ENCODE results near the gene MTMR6.

The MTMR6 gene

DNA sequence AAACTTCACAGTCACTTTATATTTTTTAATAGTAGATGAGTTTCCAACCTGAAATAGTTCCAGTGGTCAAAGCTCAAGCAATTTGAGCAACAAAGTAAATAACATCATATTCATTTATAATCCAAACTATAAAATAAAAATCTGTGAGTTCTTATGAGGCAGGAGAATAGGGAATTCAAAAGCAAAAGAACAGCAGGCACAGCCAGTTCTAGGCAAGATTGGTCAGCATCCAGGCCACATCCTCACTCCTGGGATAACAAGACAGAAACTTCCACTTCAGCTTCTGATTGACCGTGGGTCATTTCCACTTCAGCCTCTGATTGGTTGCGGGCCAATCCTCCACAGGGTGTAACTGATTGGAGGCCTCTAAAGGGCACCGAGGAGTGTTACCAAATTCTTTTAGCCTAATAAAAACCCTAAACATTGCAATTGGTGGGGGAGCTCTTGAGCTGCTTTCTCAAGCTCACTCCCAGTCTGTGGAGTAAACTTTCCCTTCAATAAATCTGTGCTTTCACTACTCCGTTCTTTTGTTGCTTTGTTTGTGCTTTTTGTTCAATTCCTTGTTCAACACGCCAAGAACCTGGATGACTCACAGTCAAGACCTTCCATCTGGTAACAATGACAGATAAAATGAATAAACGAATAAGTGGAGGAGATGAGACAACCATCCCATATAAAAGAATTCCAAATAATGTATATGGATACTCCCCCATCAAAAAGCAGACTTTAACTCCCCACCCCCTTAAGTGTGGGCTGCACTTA, 72.6 kb downstream of the MTMR6 start:
- DNase-seq: no peak

DNA sequence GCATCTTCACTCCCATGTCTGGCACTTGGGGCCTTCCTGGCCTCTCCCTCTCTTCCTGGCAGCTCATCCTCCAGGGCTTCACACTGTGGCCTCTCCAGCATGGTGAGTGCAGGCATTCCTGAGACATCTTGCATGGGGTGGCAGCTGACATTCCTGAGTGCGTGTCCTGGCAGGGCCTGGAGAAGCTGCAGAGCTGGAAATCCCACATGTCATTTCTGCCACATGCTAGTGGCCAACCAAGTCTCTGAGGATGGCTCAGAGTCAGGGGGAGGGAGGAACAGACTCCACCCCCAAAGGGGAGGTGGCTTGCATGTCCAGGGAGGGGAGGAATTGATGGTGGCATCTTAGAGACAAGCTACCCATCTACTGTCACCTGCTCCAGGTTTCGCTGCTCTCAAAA, 73.6 kb downstream of the MTMR6 start:
- DNase-seq: no peak

DNA sequence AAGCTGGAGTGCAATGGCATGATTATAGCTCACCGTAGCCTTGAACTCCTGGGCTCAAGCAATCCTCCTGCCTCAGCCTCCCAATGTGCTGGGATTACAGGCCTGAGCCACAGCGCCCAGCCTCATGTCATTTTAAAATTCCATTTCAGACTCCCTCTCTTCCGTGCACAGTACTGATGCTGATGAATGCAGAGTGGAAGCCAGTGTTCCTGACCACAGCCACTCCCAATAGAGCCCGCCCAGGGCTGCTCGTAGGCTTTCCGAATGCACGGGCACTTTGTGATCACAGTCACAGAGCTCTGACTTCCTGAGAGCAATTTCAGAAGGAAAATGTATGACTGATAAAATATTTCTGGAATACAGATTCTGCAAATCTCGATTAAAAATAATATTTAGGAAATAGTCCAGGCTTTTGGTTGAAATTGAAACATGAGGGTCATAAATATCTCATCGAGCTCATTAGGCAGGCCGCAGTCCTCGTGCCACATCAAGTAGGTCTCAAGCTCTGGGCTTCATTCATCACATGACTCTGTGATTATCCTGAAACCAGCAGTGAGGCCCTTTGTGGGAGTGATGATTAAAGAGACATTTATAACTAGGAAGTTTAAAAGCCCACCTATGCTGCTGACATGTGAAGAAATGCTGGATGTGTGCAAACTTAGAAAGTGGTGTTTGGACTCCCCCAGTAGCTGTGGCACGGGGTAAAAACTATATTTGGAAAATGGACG, 76.3 kb downstream of the MTMR6 start:
- DNase-seq: no peak

DNA sequence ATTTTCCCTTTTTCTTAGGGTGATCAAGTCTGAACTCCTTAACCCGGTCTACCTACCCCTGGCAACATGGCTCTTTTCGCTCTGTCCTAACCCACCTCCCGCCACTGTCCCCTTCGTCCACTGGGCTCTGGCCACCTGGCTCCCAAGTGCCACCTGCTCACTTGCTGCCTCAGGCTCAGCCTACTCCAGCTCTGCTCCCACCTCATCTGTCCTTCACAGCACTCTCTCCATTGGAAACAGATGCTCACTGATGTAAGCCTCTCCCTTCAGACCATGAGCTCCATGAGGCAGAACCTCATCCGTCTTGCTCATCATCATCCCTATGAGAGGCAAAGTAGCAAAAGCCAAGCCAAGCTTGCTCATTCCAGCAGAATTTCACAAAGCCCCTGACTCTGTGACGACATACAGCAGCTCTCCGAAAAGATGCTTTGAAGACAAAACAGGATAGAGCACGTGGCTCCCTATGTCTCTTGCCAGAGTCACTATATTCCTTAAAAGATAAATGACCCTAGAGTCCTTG, 79.9 kb downstream of the MTMR6 start:
- no peak for DNase-seq

DNA sequence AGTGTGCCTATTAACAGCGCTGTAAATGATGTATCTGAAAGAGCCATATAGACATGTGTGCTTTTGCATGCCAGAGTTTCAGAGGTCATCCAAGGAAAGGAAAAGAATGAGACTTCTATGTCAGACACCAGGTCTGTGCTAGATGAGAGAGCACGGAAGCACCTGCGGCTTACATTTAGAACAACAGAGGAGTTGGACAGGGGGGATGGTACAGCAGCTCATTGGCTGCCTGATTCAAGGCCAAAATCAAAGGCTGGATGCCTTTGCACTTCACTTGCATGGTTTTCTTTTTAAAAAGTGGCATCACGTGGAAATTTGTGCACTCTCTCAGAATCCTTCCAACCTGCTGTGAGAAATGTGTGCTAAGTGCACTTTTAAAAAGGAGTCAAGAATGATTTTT, 82.4 kb downstream of the MTMR6 start:
- no peak for DNase-seq

DNA sequence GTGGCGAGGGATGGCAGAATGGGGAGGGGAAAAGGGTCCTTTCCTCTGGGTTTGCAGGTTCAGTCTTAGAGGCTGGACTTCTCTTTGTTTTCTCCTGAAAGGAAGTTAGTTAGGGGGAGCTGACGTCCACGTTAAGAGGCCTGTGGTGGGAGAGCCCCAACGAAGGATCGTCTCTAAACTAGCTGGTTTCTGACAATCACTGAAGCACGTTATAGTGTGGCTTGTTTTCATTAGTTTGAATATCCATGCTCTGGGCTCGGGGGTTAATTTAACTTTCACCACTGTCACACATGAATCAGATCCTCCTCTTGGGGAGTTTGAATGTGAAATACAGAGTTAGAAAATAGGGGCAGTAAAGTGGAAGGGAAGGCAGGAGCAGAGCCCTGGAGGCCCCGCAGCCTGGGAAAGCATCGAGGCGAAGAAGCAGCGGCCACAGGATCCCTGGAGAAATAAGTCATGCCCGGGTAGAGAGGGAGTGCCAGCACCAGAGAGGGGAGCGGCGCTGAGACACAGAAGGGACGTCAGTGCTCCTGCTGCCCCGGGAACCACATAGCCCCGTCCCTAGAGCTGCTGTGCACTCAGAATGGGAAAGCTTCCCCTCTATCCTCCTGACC, 84.1 kb downstream of the MTMR6 start:
- DNase-seq: no peak

DNA sequence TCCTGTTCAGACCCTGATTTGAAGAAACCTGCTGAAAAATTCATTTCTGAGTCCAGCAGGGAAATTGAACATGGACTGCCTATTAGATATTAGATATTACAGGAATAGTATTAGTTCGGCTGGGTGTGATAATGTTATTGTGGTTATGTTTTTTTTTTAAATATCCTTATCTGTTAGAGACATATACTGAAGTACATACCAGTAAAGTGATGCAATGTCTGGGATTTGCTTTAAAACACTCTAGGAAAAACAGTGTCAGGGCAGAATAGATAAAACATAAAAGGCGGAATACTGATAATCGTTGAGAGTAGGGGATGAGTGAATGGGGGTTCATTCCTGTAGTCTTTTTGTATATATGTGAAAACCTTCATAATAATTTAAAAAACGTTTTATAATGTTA, 86.5 kb downstream of the MTMR6 start:
- no peak for DNase-seq

DNA sequence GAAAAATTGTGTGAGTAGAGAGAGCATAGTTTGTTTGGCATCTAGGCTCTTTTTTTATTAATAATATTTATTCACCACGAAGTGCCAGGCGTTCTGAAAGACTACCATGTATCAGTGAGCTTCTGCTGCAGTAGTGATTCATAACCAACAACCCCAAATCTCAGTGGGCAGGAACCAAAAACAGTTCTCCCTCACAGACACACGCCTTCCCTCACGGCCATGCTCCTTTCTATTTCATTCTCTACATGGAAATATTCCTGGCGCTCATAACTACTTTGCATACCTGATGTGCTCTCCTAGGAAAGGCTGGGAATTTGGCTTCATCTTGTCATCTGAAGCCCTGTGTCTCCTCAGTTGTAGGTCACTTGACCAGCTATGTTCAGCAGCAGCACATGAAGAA, 88.6 kb downstream of the MTMR6 start:
- DNase-seq: no peak

DNA sequence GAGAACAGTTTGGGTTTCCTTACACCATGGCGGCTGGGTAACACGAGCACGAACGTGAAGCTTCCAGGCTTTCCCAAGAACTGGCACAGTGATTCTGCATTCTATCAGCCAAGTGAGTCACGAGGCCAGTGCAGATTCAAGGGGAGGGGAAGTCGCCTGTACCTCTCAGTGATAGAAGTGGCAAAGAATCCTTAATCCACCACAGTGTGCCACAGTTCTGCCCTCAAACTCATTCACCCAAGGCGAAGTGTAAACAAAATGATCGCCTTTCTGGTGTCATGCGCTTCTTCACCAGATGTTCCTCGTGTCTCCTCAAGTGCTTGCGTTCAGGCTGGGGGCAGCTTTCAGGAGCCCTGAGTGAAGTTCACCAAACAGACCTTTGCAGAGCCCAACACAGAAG, 90.3 kb downstream of the MTMR6 start:
- no peak for DNase-seq
